ENCODE results near the gene ASIC4.

The ASIC4 gene

DNA sequence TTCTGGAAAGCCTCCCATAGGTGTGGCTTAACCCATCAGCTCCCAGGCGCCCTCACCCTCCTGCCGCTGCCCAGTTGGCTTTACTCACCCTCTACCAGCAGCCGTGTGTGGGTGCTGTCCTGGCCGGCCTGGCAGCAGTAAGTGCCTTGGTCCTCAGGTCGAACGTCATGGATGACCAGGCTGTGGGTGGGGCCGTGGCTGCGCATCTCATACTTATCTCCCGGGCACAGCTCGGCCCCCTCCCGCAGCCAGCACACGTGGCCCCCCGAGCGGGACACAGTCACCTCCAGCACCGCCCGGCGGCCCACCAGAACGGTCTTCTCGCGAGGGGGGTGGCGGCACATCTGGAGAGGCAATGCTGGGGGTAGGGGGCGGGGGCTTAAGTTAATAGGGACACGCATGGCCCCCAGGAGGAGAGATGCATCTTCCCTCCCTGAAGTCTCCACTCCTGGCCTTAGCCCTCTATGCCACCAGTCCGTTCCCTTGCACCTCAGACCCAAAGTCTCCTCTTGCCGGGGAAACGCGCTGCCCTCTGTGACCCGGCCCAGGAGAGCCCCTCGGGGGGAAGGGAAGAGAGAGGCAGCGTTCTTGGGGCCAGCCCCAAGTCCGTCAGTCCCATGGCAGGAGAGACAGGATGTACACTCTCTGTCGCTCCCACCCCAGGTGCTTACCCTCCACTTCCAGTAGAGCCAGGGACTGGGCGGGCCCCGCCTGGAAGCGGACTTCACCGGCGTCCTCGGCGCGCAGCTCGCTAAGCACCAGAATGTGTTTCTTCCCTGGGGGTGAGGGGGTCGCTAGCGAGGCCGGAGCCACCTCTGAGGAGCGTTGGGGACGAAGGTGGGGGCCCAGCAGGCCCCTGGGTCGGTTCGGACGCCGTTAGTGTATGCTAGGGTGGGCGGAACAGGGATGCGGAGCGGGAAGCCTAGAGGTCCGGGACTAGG is 37.4 kb downstream of the ASIC4 start:
- no peak for DNase-seq (ENCODE audit: low read depth)

DNA sequence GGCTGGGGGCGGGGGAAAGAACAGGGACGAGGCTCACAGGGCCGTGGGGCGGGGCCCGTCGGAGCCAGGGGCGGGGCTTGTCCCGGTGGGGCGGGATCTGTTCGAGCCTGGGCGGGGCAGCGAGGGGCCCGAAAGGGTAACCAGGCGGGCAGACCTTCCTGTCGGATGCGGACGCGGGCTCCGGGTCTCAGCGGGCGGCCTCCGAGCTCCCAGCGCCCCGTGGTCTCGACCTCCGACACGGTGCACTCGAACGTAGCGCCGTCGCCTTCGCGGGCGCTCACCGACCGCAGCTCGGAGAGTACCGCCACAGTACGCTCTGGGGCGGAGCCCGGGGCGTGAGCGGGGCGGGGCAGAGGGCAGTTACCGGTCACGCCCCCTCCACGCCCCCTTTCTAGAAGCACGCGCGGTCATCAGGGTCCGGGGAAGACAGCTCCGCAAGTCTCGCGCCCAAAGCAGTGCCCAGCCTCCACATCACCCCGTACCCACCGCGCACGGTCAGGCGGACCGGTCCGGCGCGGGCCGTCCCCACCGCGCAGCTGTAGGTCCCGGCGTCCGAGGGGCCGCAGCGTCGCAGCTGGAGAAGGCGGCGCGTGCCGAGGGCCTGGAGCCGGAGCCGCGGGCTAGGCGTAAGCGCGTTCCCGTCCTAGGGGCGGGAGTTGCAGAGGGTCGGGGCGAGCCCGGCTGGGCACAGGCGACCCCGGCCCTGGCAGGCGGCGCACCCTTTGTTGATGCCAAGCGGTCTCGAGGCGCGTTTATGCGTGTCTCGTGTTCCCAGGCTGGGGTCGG is 38.3 kb downstream of the ASIC4 start:
- DNase-seq (ENCODE audit: low read depth): peak; percentile 75

GRCh38 chr2:219553168-219553417 is 38.8 kb downstream of the ASIC4 start:
- DNase-seq (ENCODE audit: low read depth): no peak

- DNase-seq (ENCODE audit: low read depth): no peak
Observed at GRCh38 chr2:219553463-219553963, 39.2 kb downstream of the ASIC4 start.

- no peak for DNase-seq (ENCODE audit: low read depth)
Observed at GRCh38 chr2:219554350-219554749, 40.1 kb downstream of the ASIC4 start.

DNA sequence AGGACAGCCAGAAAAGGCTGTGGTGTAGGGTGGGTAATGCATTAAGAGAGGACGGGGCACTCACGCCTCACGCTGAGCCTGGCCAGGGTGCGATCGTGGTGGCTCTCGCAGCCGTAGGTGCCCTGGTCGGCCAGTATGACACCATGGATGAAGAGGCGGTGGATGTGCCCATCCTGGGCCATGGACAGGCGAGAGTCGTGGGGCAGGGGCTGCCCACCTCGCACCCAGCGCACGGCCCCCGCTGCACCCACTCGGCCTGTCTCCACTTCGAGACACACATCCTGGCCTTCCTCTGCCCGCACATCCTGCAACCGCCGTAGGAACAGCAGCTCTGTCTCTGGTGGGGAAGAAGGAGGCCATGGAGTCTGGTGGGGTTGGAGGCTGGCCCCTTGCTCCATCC is 41.7 kb downstream of the ASIC4 start:
- DNase-seq (ENCODE audit: low read depth): no peak

- no peak for DNase-seq (ENCODE audit: low read depth)
Observed at GRCh38 chr2:219556413-219556812, 42.1 kb downstream of the ASIC4 start.

GRCh38 chr2:219557320-219557719 is 43.0 kb downstream of the ASIC4 start:
- DNase-seq (ENCODE audit: low read depth): no peak

DNA sequence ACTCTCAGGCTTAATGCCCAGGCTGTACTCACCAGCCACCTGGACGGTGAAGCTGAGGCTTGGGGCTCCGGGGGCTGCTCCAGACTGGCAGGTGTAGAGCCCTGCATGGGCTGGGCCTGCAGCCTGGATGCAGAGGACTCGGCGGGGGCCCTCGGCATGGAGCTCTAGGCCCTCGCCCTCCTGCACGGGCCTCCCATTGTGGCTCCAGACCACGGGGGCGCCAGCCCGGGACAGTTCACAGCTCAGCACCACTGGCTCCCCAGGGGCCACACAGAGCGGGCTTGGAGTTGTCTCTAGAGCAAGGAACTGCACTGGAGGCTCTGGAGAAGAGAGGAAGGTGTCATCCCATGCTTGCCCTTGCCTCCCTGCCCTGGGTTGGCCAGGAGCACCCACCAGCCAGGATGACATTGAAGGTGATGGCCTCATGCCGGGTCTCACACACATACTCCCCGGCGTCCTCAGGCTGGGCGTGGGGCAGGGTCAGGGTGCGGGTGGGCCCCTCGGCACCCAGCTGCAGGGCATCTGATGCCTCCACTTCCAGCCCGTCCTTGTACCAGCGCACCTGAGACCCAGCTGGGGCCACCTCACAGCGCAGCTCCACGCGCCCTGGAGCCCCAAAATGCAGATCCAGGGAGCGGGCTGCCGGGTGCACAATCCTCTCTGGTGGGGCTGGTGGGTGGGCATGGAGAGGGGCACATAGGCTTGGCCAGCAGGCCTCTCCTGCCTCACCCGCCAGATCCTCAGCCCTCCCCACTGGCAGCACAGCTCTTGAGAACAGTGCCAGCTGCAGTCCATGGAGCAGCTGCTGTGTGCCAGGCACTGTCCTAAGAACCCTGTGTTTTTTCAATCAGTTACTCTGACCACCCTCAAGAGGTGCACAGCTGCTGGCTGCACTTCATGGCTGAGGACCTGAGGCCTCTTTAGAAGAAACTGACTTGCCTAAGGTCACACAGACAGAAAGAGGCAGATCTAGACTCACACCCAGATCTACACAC is 43.8 kb downstream of the ASIC4 start:
- DNase-seq (ENCODE audit: low read depth): no peak

DNA sequence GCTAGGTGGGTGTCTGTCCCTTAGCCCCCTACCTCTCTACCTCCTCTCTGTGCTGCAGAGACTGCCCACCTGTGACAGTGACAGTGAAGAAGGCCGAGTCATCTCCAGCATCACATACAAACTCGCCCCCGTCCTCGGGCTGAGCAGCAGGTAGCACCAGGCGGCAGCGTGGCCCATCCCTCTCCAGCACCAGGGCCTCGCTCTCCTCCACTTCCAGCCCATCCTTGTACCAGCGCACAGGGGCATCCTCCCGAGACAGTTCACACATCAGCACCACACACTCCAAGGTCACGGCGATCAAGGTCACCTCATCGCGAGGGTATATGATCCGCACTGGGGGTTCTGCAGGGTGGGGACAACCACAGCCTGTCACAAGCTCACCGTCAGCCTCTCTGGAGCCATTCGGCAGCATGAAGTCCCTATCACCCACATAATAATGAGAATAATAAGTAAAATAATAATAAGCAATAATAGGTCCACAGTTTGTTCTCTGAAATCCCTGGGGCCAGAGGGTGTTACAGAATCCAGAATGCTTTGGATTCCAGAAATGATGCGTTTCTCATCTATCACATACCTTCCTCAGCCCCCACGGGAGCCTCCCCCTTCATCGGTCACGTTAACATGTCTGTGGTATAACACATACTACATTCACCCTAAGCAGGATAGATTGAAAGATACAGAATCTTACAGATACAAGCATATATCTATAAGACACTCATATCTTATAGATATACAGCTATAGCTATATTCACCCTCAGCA is 45.1 kb downstream of the ASIC4 start:
- DNase-seq (ENCODE audit: low read depth): no peak

DNA sequence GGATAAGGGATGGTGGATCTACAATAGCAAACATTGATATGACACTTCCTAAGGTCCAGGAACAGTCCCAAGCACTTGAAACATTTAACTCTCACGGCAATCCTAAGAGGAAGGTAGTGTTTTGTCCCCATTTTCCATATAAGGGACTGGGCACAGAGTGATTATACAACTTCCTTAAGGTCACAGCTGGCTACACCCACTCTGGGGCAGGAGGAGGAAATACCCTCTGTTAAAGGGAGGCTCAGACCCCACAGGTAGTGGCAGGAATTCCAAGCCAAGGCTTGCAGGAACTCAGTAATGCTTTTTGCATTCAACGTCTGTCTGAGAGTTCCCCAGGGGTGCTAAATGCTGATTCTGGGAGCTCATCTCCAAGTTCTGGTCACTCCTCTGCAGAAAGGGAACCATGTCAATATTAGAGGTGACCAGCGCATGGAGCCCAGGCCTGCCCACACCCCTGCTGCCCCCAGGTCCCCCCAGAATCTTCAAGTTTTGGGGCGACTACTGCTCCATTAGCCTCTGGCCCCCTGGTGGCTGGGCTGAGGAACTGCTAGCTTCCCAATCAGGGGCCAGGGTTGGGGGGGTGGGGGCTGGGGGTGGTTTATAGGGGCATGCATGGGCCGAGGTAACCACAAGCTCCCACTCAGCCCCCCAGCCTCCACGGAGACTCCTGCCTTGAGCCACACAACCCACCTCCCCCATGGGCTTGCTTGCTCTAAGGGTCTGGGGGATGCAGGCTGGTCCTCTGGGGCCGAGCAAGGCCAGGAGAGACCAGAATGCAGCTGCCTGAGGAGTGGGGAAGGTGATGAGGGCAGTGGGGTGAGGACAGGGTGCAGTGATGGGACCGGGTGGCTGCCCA is 46.0 kb downstream of the ASIC4 start:
- DNase-seq (ENCODE audit: low read depth): no peak

DNA sequence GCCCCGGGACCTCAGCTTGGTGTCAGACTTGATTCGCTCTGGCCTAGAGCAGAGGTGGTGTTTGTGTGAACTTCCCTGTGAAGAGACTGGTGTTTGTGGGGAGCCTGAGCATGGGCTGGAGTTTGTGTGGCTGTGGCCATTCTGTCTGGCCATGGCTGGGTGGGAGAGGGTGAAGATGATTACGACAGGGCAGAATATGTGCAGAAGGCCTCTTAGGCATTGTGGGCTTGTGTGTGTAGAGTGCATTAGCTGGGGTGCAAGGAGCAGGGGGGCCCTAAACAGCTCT is 46.6 kb downstream of the ASIC4 start:
- no peak for DNase-seq (ENCODE audit: low read depth)

DNA sequence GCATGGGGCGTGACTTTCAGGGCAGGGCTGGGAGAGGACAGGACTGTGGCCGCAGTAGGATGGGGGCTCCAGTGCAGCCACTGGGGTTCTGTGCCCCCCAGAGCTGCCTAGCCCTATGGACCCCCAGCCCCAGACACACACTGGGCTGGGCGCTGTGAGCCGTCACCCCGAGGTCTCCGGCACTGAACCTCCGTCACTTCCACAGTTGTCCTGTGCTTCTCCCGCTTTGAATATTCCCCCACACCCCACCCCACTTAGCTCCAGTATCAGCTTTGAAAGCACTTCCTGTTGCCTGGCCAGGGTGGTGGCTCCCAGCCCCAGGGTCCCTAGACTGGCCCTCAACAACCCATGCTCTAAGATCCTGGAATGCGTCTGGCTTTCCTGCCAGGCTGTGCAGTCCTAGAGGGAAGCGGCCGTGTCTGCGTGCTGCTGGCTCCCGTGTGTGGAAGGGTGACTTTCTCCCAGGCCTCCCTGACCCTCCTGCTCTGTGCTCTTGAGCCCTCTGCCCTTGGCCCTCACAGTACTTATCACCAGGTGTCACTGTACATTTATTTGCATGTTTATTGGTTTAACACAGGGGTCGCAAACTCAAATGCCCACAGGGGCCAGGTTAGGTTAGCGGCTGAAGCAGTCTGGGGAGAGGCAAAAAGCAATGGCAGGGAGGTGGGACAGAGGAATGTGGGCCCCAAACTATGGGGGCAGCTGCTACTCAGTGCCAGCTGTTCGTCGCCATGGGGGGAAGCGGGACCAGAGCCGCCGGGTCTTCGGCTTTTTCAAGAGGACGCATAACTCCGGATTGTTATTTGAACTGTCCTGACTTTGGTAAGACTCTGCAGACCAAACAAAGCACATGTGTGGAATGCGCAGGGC is 47.1 kb downstream of the ASIC4 start:
- DNase-seq (ENCODE audit: low read depth): no peak

DNA sequence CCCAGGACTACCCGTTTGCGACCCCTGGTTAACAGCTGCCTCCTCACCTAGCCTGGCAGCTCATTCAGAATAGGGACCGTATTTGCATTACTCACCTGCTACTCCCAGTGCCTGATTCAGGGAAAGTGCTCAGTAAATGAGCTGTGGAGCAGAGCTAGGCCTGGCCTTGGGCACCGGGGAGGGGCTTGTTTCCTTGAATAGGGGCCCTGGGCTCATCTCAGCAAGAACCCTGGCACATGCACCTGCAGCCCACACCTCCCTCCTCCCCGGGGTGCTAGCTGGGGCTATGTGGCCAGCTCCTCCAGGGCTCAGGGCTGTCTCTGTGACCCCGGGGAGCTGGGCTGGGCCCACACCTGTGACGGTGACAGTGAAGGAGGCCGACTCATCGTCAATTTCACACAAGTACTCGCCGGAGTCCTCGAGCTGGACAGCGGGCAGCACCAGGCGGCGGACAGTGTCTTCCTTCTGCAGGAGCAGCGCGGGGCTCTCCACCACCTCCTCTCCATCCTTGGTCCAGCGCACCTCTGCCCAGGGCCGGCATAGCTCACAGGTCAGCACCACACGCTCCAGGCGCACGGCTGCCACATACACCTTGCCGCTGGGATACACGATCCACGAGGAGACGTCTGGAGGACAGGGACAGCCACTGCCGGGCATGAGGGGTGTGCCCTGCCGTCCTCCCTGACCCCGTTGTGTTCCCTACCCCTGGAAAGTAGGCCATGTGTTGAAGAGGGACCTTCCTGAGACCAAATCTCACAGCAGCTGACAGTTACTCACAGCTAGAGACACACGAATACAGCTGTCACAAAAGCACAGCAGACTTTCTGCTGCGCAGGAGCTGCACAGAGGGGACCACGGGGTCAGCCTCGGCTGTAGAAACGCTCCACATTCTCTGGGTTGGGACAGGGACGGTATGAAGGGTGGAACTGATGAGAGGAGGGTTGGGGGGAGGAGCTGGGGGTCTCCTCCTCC is 48.1 kb downstream of the ASIC4 start:
- DNase-seq (ENCODE audit: low read depth): no peak

- no peak for DNase-seq (ENCODE audit: low read depth)
Observed at GRCh38 chr2:219563271-219563928, 49.1 kb downstream of the ASIC4 start.

DNA sequence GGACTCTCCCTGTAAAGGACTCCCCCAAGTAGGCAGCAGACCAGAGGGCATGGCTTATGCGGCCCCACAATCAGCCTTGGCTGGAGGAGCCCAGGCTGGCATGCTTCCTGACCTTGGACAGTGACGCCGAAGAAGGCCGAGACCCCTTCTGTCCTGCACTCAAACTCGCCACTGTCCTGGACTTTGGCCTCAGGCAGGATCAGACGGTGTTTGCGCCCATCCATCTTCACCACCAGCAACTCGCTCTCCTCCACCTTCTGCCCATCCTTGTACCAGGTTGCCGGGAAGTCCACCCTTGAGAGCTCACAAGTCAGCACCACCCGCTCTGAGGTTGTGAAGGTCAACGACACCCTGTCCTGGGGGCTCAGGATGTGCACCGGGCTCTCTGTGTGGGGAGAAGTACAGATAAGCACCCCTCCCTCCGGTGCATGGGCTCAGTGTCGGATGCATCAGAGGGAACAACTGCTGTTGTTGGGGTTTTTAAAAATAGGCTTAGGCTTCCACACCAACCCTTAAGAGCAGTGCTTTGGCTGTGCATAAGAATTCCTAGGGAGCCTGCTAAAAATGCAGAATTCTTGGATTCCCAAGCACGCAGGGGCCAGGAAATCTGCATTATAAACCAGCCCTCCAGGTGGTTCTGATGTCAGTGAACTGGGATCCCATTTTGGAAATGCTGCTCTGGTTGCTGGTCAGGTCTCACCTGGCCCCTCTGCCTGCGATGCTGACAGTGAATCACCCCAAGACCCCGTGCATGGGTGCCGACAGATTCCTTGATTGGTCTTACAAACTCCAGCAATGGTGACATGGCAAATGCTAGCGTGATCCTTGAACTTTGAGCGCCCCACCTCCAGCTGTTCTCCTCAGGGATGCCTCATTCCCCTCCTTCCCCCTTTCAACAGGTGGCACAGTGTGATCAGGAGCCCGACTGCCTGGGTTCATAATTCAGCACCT is 51.1 kb downstream of the ASIC4 start:
- no peak for DNase-seq (ENCODE audit: low read depth)

- DNase-seq (ENCODE audit: low read depth): no peak
Observed at GRCh38 chr2:219566640-219567039, 52.4 kb downstream of the ASIC4 start.

All from activated T-cell treated with anti-CD3 and anti-CD28 coated beads for 1 hour (primary cell).